Adrenal gland (tissue), 12 donors: ENCODE data around the gene PKD2L1. TPM values are rescaled to one million over a fixed set of nuclear protein-coding genes. Genes with fewer than 3 reads are reported as not detected.
A peak's percentile ranks its signal among the peaks of the same experiment; 100 is the strongest.
"Not testable (repeated sequence)": the region's sequence is repeated elsewhere in the genome, so short reads cannot be mapped to it uniquely, and the experiment has no call there.

Experiments used
- DNase-seq, 7 donors: peaks; one replicate each; pipeline ENCODE4 v3.0.0-alpha.2; 2019 to 2020
- H3K27ac ChIP-seq, 5 donors: fragments of 200-600 bp; sonication (generic) in 4 of 5; 1 replicate in 3 of 5; 2 replicates in 2 of 5; pipeline versions ENCODE4 v1.5.1 to v1.8.0; 2016 to 2020; ENCODE audit warnings: mild to moderate bottlenecking in 1 of 5
- H3K27me3 ChIP-seq: fragments of 200-600 bp; 2 replicates; pipeline ENCODE4 v1.8.0; 2021
- H3K36me3 ChIP-seq, 2 donors: fragments of 200-600 bp; replicated peaks in 1 of 2; 1 replicate in 1 of 2; 2 replicates in 1 of 2; pipeline versions ENCODE4 v1.5.1 to v1.8.0; 2018 to 2022
- H3K4me1 ChIP-seq, 2 donors: fragments of 200-600 bp; replicated peaks in 1 of 2; 1 replicate in 1 of 2; 2 replicates in 1 of 2; pipeline versions ENCODE4 v1.5.1 to v1.8.0; 2018 to 2021
- H3K4me3 ChIP-seq, 4 donors: fragments of 200-600 bp; sonication (generic) in 3 of 4; one replicate each; pipeline ENCODE4 v1.5.1; 2016 to 2018
- H3K9me3 ChIP-seq, 3 donors: fragments of 200-600 bp; sonication (generic) in 1 of 3; replicated peaks in 1 of 3; 1 replicate in 2 of 3; 2 replicates in 1 of 3; pipeline versions ENCODE4 v1.5.1 to v1.8.0; 2016 to 2021
- CTCF ChIP-seq, 6 experiments: fragments of 450-650 bp in 4 of 6; fragments of 200-600 bp in 2 of 6; sonication (generic) in 1 of 6; IDR thresholded peaks; 1 replicate in 5 of 6; 2 replicates in 1 of 6; pipeline versions ENCODE4 v1.5.1 to v1.8.0; 2016 to 2021; ENCODE audit warnings: antibody characterized with exemption in 6 of 6, mild to moderate bottlenecking in 2 of 6, moderate library complexity in 1 of 6
- POLR2A ChIP-seq, 2 donors: fragments of 450-650 bp; IDR thresholded peaks; one replicate each; pipeline ENCODE4 v1.6.1; 2017; ENCODE audit warnings: antibody characterized with exemption in 2 of 2, mild to moderate bottlenecking in 2 of 2, moderate library complexity in 1 of 2
- WGBS, 4 donors: extraction: QIAGEN DNeasy Blood & Tissue Kit in 2 of 4; methylation state at CpG; one replicate each; pipeline versions ENCODE4 v1.1.5 to v1.1.7; 2013 to 2017; 5-methylcytosine and 5-hydroxymethylcytosine counted together
- intact Hi-C, 2 donors: fragments of 100-400 bp; cut with DNase I; formaldehyde crosslinking; loops; one replicate each; pipeline versions ENCODE4 v1.14.1 to v1.15.0; 2022 to 2023
- polyA plus RNA-seq, 3 donors: library from polyadenylated mRNA; stranded (reverse); fragments of 200-250 nt in 2 of 3; fragments of 350-450 nt in 1 of 3; fragmentation: Illumina TruSeq in 1 of 3; extraction: RNeasy Lipid Tissue Mini Kit (QIAGEN cat#74804) in 1 of 3; gene quantifications; one replicate each; pipeline ENCODE4 v1.2.3, GENCODE V29; 2013 to 2014
- total RNA-seq, 9 donors: library from RNA; depleted of rRNA in 4 of 9; stranded (reverse); fragments of >200 nt in 4 of 9; fragments of 120-200 nt in 1 of 9; fragmentation: NEBNext Ultra II Directional in 1 of 9; extraction: Animal tissue kit (Norgen Biotek cat#: 25700) in 1 of 9; gene quantifications; one replicate each; pipeline versions ENCODE4 v1.1.0 to v1.2.4, GENCODE V29; 2013 to 2023
- donor health status: healthy with polysubstance abuse.
- donor health status: Bipolar disorder and iron deficiency.
- donor health status: DM: yes; HTN: yes; CAD: no.
- donor health status: DM: no; HTN: no; CAD: no.
- donor health status: DM: no; HTN: no; CAD: no.
- donor health status: DM: yes; HTN: yes; CAD: no.

Gene PKD2L1
- total and polyA plus RNA-seq, 12 donors, result 0.50 to 0.72 TPM; not detected in 10

DNA sequence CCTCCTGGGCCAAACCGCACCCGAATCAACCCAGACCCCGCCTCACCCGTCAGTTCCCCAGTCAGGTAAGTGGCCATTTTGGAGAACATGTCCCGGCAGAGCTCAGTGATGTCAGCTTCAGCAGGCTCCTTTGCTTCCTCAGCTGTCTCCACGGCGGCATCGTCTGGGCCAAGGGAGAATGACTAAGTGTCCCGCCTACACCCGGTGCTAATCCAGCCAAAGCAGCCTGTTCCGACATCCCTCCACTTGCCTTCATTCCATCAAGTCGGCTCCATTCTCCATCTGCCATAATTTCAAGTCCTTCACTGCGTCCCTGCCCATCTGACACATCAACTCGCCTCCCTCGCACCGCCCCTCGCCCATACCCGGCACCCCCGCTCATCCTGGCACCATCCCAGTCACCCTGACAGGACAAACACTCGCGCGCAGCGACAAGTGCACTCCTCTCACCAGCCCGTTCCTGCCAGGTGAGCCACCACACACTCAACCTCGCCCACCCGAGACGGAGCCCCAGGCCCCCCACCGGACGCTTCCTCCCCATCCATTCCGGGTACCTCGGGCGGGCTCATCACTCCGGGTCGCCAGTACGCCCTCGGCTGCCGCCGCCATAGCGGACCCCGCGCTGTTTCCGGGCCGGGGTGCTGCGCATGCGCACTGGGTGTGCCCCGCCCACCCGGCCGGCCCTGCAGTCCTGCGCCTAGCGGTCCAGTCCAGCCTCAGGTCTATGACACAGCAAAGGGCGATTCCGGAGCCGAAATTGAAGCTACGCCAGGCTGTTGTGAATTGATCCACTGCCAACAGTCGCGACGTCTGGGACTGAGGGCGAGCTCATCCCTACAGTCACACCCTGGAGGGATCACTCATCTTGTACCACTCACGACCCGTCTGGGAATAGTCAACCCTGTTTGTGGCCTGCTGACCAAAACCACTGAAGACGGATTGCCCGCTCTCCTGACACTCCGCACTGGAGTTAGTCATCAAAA lies 43.7 kb downstream of the PKD2L1 start, which contains the start of gene BLOC1S2:
Gene BLOC1S2, minus strand, starts transcription at position 630 of the 983 bp plus-strand sequence. Its CDS starts 21 bp downstream, at position 609.
- H3K4me3 ChIP-seq, result peak within 1 kb of the TSS; percentile 9 to 81 (median 46)
- no peaks in the 10 kb centered on the region for H3K36me3 ChIP-seq
- intact Hi-C loops, result no loop called here
- 1% methylated on average over 29 to 63 of the region's 63 CpGs for WGBS, 4 donors
- peak; percentile 89 to 94 (median 91) for DNase-seq
- H3K4me1 ChIP-seq, result peaks cover 10 to 44% of the 10 kb centered on the region in 2 donors
- H3K27ac ChIP-seq, result peak within 1 kb of the TSS; percentile 55 to 97 (median 90)
- H3K9me3 ChIP-seq, result no peaks in the 10 kb centered on the region
- H3K27me3 ChIP-seq, result no peaks in the 10 kb centered on the region
- peak in 2 of 6 experiments; percentile 22 for TF ChIP-seq CTCF (IDR thresholded peaks at IDR 0.05)
- TF ChIP-seq POLR2A (IDR thresholded peaks at IDR 0.05), result peak; percentile 80 to 92

DNA sequence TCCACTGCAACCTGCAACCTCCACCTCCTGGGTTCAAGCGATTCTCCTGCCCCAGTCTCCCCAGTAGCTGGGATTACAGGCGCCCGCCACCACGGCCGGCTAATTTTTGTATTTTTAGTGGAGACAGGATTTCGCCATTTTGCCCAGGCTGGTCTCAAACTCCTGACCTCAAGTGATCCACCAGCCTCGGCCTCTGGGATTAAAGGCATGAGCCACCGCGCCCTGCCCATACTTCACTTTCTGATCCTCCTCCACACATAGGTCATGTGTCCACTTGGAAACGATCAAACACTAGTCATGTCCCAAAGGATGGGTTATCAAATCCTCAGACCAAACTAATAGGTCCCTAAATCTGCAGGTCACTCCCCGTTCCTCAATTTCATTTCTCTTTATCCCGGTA lies 44.7 kb downstream of the PKD2L1 start:
- H3K36me3 ChIP-seq, result peaks cover 0 to 10% of the 10 kb centered on the region in 2 donors
- peaks cover 10 to 44% of the 10 kb centered on the region in 2 donors for H3K4me1 ChIP-seq
- DNase-seq, H3K27me3 ChIP-seq, intact Hi-C loops, H3K9me3 ChIP-seq: not testable (repeated sequence)
- peak overlapping the region in 4 of 5 donors; percentile 74 to 97 (median 92) for H3K27ac ChIP-seq
- peak overlapping the region in 1 of 4 donors; percentile 73 for H3K4me3 ChIP-seq
- WGBS, 4 donors, result 78 to 82% (median 80%) methylated on average over 10 to 12 of the region's 12 CpGs

DNA sequence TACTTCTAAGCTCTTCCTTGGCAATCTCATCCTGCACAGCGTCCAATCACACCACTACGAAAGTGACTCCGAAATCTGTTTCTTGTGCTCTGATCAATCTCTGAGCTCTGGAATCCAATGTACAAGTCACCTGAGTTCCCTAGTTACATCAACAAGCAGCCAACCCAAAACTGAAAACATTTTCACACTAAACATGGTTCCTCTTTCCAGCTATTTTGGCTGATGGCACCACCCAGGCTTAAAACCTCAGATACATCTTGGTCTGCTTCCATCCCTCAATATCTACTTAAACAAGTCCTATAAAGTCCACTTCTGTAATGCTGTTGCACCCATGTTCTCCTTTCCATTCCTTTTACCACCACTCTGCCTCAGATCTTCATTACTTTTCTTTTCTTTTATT lies 47.1 kb downstream of the PKD2L1 start:
- Histone ChIP-seq H3K4me1 (peaks cover 10 to 44% of the 10 kb centered on the region in 2 donors), H3K4me3 (no peak overlapping the region), H3K27me3 (no peaks in the 10 kb centered on the region), H3K36me3 (peaks cover 0 to 27% of the 10 kb centered on the region in 2 donors), H3K9me3 (no peaks in the 10 kb centered on the region), H3K27ac (no peak overlapping the region)
- DNase-seq, result no peak
- intact Hi-C loops, result no loop called here
- 87 to 96% (median 93%) methylated on average over 3 of the region's 3 CpGs for WGBS, 4 donors
- TF ChIP-seq POLR2A (IDR thresholded peaks at IDR 0.05), result no peak
- no peak for TF ChIP-seq CTCF (IDR thresholded peaks at IDR 0.05)

- H3K27me3 ChIP-seq, H3K4me3 ChIP-seq, H3K9me3 ChIP-seq, DNase-seq, H3K27ac ChIP-seq, H3K4me1 ChIP-seq, intact Hi-C loops: not testable (repeated sequence)
- H3K36me3 ChIP-seq, result peaks cover 0 to 40% of the 10 kb centered on the region in 2 donors
- WGBS, 4 donors, result 88 to 91% methylated on average over 14 to 19 of the region's 31 CpGs; no CpG with 5 or more reads in 2 of the 4 donors
Measured at GRCh38 chr10:100276971-100277370, 53.1 kb downstream of the PKD2L1 start.
